IPS DF 6.9 (cell line): ENCODE measurements around the gene LENG8.
"Not testable (repeated sequence)": the region's sequence is repeated elsewhere in the genome, so short reads cannot be mapped to it uniquely, and the experiment has no call there.

Experiments used
- DNase-seq: peaks from one replicate; pipeline ENCODE4 v3.0.0-alpha.2; 2013; ENCODE audit warnings: low read depth, low spot score
- H3K27ac ChIP-seq: one replicate; pipeline ENCODE4 v1.5.1; 2013; ENCODE audit warnings: low read length, control low read depth
- H3K27me3 ChIP-seq: 2 replicates; pipeline ENCODE4 v1.6.1; 2013; ENCODE audit warnings: mild to moderate bottlenecking, low read length; ENCODE audit not compliant: control insufficient read depth, insufficient read depth
- H3K36me3 ChIP-seq: 2 replicates; pipeline ENCODE4 v1.6.1; 2013; ENCODE audit warnings: low read length; ENCODE audit not compliant: control insufficient read depth, insufficient read depth
- H3K4me1 ChIP-seq: 2 replicates; pipeline ENCODE4 v1.6.1; 2013; ENCODE audit warnings: low read length; ENCODE audit not compliant: control insufficient read depth, insufficient read depth
- H3K4me3 ChIP-seq: 2 replicates; pipeline ENCODE4 v1.5.1; 2013; ENCODE audit warnings: mild to moderate bottlenecking, low read length
- H3K9me3 ChIP-seq: 2 replicates; pipeline ENCODE4 v1.6.1; 2013; ENCODE audit warnings: low read length, inconsistent platforms; ENCODE audit not compliant: control insufficient read depth, insufficient read depth
- whole genome bisulfite sequencing: extraction: QIAGEN DNeasy Blood & Tissue Kit; methylation state at CpG from one replicate; pipeline ENCODE4 v1.1.7; 2013; ENCODE audit warnings: mixed read lengths, missing lambda C conversion rate; ENCODE audit not compliant: insufficient read length, insufficient coverage; 5-methylcytosine and 5-hydroxymethylcytosine counted together

Gene LENG8

DNA sequence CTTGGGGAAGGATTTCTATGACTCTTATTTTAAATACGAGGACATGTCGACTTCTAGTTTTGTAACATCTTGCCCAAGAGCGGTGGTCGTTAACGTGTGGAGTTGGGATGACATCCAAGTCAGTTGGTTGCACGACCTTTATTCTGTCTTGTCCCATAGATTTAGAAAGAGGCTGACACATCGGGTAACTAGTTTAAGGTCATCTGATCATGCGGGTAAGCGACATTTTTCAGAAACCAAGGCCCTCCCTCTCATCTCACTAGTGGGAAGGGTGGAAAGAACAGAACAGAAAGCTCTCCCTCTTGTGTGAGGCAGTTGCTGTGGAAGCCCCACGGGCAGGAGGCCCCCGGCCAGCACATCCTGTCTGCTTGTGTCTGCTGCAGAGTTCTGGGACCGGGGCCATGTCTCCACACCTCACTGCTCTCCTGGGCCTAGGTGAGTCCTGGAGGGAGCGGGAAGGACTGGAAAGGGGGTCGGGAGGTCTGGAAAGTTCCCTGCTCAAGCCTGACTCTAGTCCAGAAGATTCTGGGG, 53.6 kb downstream of the LENG8 start, which contains the start of gene LAIR2:
TSS of gene LAIR2 (plus strand) at position 314 of the 531 bp plus-strand sequence. CDS start at position 402, 88 bp downstream.
- H3K4me1 ChIP-seq, result no peaks in the 10 kb centered on the region
- no CpG with 5 or more reads among the region's 14 CpGs for WGBS

DNA sequence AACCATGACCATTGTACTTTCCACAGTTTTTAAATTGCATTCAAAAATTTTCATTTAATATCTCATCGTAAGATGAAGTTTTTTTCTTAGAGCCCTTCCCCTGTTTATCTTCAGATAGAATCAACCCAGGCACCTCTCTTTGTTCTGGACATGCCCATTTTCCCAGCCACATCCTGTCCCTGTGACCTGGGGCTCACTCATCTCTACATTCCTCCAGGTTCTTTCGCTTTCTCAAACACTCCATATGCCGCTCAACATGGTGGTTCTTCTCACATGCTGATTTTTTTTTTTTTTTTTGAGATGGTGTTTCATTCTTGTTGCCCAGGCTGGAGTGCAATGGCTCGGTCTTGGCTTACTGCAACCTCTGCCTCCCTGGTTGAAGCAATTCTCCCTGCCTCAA, 56.5 kb downstream of the LENG8 start:
- not testable (repeated sequence) for H3K27ac ChIP-seq, H3K36me3 ChIP-seq, H3K4me1 ChIP-seq, H3K27me3 ChIP-seq, H3K9me3 ChIP-seq, DNase-seq, H3K4me3 ChIP-seq
- no CpG with 5 or more reads among the region's 4 CpGs for WGBS

More for the DNA sequence above, 53.6 kb downstream of the LENG8 start, which contains the start of gene LAIR2:
- no peak for DNase-seq
- Histone ChIP-seq H3K4me3 (no peak within 1 kb of the TSS), H3K27me3 (no peaks in the 10 kb centered on the region), H3K9me3 (peaks cover 7% of the 10 kb centered on the region), H3K27ac (no peak within 1 kb of the TSS), H3K36me3 (no peaks in the 10 kb centered on the region)

DNA sequence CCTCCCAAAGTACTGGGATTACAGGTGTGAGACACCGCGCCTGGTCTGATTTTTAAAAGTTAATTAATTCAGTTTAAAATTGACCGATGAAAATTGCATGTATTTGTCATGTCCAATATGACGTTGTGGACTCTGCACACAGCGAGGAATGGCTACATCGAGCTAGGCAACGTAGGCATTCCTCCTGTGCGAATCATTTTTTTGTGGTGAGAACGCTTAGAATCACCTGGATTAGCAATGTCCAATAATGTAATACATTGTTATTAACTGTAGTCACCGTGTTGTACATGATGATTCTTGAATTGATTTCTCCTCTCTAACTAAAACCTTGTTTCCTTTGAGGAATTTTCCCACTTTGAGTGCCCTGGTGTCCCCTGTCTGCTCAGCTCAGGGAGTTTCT, 57.1 kb downstream of the LENG8 start:
- peaks cover 2% of the 10 kb centered on the region; the same call in 1 of the 2 replicates for H3K9me3 ChIP-seq
- H3K27me3 ChIP-seq, result no peaks in the 10 kb centered on the region

DNA sequence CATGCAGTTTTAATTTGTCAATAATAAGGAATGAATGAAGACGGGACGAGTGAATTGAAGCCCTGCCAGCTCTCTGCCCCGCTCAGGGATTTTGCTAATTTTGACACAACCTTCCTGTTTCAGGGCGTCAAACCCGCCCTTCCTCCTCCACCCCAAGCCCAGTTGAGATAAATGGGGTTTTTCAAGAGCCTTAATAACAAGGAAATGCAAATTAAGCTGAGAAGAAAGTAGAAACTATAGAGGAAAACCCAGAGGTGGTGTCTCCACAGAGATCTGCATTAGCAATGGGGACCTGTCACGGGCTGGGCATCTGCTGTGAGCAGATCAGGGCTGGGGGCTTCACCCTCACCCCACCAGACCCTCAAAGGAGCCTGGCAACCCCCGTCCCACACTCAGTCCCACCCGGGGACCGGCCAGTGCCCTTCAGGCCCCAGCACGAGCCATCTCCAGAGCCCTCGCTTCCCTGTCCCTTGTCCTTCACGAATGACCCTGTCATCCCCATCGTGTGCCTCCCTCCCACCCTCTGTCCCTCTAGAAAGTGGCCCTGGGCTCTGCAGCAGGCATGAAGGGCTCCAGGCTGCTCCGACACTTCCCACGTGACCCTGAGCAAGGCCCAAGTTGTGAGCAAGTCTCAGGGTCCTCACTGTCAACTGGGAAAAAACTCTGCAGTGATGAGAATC, 58.2 kb downstream of the LENG8 start:
- H3K27me3 ChIP-seq, H3K36me3 ChIP-seq, H3K4me1 ChIP-seq, DNase-seq, H3K9me3 ChIP-seq, H3K4me3 ChIP-seq, H3K27ac ChIP-seq: not testable (repeated sequence)
- no CpG with 5 or more reads among the region's 15 CpGs for WGBS

More for the DNA sequence above, 57.1 kb downstream of the LENG8 start:
- no peak for DNase-seq
- H3K4me1 ChIP-seq, result no peaks in the 10 kb centered on the region
- no peaks in the 10 kb centered on the region for H3K36me3 ChIP-seq
- H3K27ac ChIP-seq, result no peak overlapping the region
- H3K4me3 ChIP-seq, result no peak overlapping the region
- no CpG with 5 or more reads among the region's 10 CpGs for WGBS

DNA sequence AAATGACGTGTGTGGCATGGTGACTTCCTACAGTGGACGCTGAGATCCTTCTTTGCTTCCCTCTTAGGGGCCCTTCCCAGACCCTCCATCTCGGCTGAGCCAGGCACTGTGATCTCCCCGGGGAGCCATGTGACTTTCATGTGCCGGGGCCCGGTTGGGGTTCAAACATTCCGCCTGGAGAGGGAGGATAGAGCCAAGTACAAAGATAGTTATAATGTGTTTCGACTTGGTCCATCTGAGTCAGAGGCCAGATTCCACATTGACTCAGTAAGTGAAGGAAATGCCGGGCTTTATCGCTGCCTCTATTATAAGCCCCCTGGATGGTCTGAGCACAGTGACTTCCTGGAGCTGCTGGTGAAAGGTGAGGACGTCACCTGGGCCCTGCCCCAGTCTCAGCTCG, 58.8 kb downstream of the LENG8 start:
- Histone ChIP-seq H3K4me3 (no peak overlapping the region), H3K36me3 (no peaks in the 10 kb centered on the region), H3K9me3 (no peaks in the 10 kb centered on the region; the same call in none of the 2 replicates), H3K27ac (no peak overlapping the region), H3K4me1 (no peaks in the 10 kb centered on the region), H3K27me3 (no peaks in the 10 kb centered on the region)
- DNase-seq, result no peak
- WGBS, result no CpG with 5 or more reads among the region's 12 CpGs

DNA sequence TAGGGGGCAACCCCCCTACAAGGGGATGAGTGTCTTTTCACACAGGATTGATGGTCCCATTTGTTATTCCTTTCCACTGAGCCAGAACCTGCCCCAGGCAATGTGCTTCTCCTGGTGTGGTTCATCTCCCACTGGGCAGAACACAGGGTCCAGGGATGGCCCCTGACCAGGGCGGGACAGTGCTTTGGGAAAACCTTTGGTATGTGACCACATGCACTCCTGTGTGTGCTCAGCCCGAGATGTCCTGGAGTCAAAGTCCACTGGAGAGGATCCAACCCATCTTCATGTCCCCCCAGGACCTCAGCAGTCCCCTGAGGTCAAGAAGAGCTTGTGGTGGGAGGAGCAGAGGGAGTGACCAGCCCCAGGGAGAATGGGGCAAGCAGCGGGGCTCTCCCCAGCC, 59.5 kb downstream of the LENG8 start:
- H3K9me3 ChIP-seq, H3K27me3 ChIP-seq, H3K27ac ChIP-seq, H3K36me3 ChIP-seq, DNase-seq, H3K4me3 ChIP-seq, H3K4me1 ChIP-seq: not testable (repeated sequence)
- no CpG with 5 or more reads among the region's 3 CpGs for WGBS

DNA sequence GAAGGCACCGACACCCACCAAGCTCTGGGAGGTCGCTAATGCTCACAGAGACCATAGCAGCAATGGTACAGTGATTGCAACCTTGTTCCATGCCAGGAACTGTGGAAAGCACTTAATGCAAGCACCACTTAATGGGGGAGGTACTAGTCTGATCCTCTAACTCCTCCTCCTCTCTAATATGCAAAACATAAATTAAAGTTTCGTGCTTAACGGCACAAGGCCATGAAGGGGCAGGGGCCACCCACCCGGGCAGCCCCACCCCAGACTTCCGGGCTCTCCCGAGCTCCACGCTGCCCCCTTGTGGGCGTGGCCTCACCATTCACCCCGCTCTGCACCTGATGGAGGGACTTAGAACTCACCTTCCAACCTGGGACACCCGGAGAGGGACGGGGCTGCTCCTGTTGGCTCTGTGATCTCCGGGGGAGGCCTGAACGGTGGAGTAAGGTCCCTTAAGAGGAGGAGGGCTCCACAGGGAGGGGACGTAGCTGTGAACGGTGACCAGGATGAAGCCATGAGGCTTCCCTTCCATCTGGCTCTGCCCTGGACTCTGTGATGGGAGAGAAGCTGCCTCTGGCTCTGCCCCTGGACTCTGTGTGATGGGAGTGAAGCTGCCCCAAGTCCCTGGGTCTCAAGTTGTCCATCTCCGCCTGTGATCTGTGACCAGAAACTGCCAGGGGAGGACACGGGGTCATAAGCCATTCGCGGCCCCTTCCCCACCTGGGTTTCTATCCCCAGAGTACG, 60.4 kb downstream of the LENG8 start:
- DNase-seq, H3K4me1 ChIP-seq, H3K36me3 ChIP-seq, H3K27ac ChIP-seq, H3K9me3 ChIP-seq, H3K4me3 ChIP-seq, H3K27me3 ChIP-seq: not testable (repeated sequence)
- WGBS, result no CpG with 5 or more reads among the region's 21 CpGs
